Measurements from ENCODE around the gene NOP58. TPM values are rescaled to one million over a fixed set of nuclear protein-coding genes. Genes with fewer than 3 reads are reported as not detected.

Gene NOP58
- polyA plus RNA-seq, 2 of the 4 experiments (the other 2 are of a cell fraction) = 106 to 172 TPM

DNA sequence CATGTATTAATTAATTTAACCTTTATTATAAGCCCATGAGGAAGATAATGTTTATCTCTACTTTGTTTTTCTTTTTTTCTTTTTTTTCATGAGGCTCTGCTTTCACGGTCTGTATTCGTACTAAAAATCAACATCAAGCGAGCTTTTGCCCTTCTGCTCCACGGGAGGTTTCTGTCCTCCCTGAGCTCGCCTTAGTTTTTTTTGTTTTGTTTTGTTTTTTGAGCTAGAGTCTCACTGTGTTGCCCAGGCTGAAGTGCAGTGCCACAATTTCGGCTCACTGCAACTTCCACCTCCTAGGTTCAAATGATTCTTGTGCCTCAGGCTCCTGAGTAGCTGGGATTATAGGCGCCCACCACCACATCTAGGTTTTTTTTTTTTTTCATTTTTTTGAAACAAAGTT lies 80.6 kb downstream of the NOP58 start:
- DNase-seq (ENCODE audit: low read depth in 1 of 2, low spot score in 1 of 2) (no peak), ATAC-seq (no peak), FAIRE-seq (no peak)
- Histone ChIP-seq H3K27ac (no peak overlapping the region), H3K4me3 (no peak overlapping the region), H3K9me3 (no peaks in the 10 kb centered on the region), H3K4me2 (no peak overlapping the region), H3K4me1 (no peaks in the 10 kb centered on the region)
- ChIA-PET POLR2A (no interaction called here), CTCF (no interaction called here)
- WGBS (ENCODE audit: missing lambda C conversion rate) = 78% methylated on average over 7 of the region's 7 CpGs
- TF ChIP-seq MAFK (IDR thresholded peaks at IDR 0.05; ENCODE audit: partially characterized antibody) (no peak), HEYL (CRISPR knock-in tag; IDR thresholded peaks at IDR 0.05) (no peak), HOXA7 (CRISPR knock-in tag; IDR thresholded peaks at IDR 0.05) (no peak), RCOR1 (IDR thresholded peaks at IDR 0.05; ENCODE audit: low read depth, low read length) (no peak), EHMT2 (IDR thresholded peaks at IDR 0.05; ENCODE audit: low read depth) (no peak), NR3C1 (IDR thresholded peaks at IDR 0.05) (no peak), ZNF302 (CRISPR knock-in tag; IDR thresholded peaks at IDR 0.05) (no peak), JUN (IDR thresholded peaks at IDR 0.05) (no peak), RAD21 (conservative IDR thresholded peaks at IDR 0.05 in 1 of 2, IDR thresholded peaks at IDR 0.05 in 1 of 2) (no peak), HDAC2 (IDR thresholded peaks at IDR 0.05) (no peak), POLR2A (IDR thresholded peaks at IDR 0.05; ENCODE audit: low read length) (no peak), RARB (CRISPR knock-in tag; IDR thresholded peaks at IDR 0.05) (no peak), JUNB (IDR thresholded peaks at IDR 0.05) (no peak), HOXB5 (CRISPR knock-in tag; IDR thresholded peaks at IDR 0.05) (no peak), FOSL2 (IDR thresholded peaks at IDR 0.05) (no peak), FOSL2 (CRISPR knock-in tag; IDR thresholded peaks at IDR 0.05) (no peak), ZC3H11A (IDR thresholded peaks at IDR 0.05) (no peak)
- TF ChIP-seq, protein P1, sequence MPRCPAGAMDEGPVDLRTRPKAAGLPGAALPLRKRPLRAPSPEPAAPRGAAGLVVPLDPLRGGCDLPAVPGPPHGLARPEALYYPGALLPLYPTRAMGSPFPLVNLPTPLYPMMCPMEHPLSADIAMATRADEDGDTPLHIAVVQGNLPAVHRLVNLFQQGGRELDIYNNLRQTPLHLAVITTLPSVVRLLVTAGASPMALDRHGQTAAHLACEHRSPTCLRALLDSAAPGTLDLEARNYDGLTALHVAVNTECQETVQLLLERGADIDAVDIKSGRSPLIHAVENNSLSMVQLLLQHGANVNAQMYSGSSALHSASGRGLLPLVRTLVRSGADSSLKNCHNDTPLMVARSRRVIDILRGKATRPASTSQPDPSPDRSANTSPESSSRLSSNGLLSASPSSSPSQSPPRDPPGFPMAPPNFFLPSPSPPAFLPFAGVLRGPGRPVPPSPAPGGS (IDR thresholded peaks at IDR 0.05) = no peak
- TF ChIP-seq, protein P2, sequence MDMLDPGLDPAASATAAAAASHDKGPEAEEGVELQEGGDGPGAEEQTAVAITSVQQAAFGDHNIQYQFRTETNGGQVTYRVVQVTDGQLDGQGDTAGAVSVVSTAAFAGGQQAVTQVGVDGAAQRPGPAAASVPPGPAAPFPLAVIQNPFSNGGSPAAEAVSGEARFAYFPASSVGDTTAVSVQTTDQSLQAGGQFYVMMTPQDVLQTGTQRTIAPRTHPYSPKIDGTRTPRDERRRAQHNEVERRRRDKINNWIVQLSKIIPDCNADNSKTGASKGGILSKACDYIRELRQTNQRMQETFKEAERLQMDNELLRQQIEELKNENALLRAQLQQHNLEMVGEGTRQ (IDR thresholded peaks at IDR 0.05) = no peak
- TF ChIP-seq, protein P3, sequence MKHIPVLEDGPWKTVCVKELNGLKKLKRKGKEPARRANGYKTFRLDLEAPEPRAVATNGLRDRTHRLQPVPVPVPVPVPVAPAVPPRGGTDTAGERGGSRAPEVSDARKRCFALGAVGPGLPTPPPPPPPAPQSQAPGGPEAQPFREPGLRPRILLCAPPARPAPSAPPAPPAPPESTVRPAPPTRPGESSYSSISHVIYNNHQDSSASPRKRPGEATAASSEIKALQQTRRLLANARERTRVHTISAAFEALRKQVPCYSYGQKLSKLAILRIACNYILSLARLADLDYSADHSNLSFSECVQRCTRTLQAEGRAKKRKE (CRISPR knock-in tag; IDR thresholded peaks at IDR 0.05; ENCODE audit: low read depth) = no peak
- TF ChIP-seq, protein P4, sequence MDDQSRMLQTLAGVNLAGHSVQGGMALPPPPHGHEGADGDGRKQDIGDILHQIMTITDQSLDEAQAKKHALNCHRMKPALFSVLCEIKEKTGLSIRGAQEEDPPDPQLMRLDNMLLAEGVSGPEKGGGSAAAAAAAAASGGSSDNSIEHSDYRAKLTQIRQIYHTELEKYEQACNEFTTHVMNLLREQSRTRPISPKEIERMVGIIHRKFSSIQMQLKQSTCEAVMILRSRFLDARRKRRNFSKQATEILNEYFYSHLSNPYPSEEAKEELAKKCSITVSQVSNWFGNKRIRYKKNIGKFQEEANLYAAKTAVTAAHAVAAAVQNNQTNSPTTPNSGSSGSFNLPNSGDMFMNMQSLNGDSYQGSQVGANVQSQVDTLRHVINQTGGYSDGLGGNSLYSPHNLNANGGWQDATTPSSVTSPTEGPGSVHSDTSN (IDR thresholded peaks at IDR 0.05) = no peak

Small RNA genes lying within 50 kb of the gene (small RNA-seq; reads per million reads assigned to genes)
- gene AC079354.2 (0 reads per million in 6 experiments), gene RF00575 (0 reads per million in 6 experiments), gene RN7SL753P (0 reads per million in 6 experiments), gene SNORD11 (3.5 to 65.8 (median 13.4) reads per million in 6 experiments), gene SNORD11B (0 to 27.9 (median 4.6) reads per million in 6 experiments), gene SNORD70 (2.1 to 190 (median 30.6) reads per million in 6 experiments)

Other genes with a start within 250 kb of the NOP58 start
- gene FZD7, start 231.9 kb upstream of the NOP58 start, polyA plus RNA-seq (2011; rRNA removed) = 5.3 and 5.5 TPM in 2 replicates
- 4.9 to 7.1 TPM (median 6.7 TPM) in 3 replicates for gene FZD7, start 231.9 kb upstream of the NOP58 start, polyA plus RNA-seq (2017; fragmentation: RNase III; extraction: RNeasy Plus Mini Kit Qiagen cat#74134 plus additional on column Dnase treatment)
- gene KIAA2012, start 192.5 kb upstream of the NOP58 start, polyA plus RNA-seq (2011; rRNA removed) = 0.01 and 0.03 TPM in 2 replicates
- gene KIAA2012, start 192.5 kb upstream of the NOP58 start, polyA plus RNA-seq (2017; fragmentation: RNase III; extraction: RNeasy Plus Mini Kit Qiagen cat#74134 plus additional on column Dnase treatment) = 0.03 to 0.05 TPM (median 0.04 TPM) in 3 replicates
- 138 and 206 TPM in 2 replicates for gene SUMO1, start 27.2 kb upstream of the NOP58 start, polyA plus RNA-seq (2011; rRNA removed)
- 260 to 316 TPM (median 309 TPM) in 3 replicates for gene SUMO1, start 27.2 kb upstream of the NOP58 start, polyA plus RNA-seq (2017; fragmentation: RNase III; extraction: RNeasy Plus Mini Kit Qiagen cat#74134 plus additional on column Dnase treatment)
- 46.3 and 48.8 TPM in 2 replicates for gene BMPR2, start 110.6 kb downstream of the NOP58 start, polyA plus RNA-seq (2011; rRNA removed)
- 13.5 to 14.2 TPM (median 13.9 TPM) in 3 replicates for gene BMPR2, start 110.6 kb downstream of the NOP58 start, polyA plus RNA-seq (2017; fragmentation: RNase III; extraction: RNeasy Plus Mini Kit Qiagen cat#74134 plus additional on column Dnase treatment)

All from A549 (cell line).